GM19463 (cell line): ENCODE data around the gene ALG3.

Experiments
- ATAC-seq: cut with Tn5 transposase; IDR thresholded peaks from one replicate; pipeline ENCODE4 v1.9.1; 2021; ENCODE audit warnings: mild to moderate bottlenecking, moderate library complexity; ENCODE audit not compliant: unreplicated experiment

The ALG3 gene

GRCh38 chr3:184200825-184201224, 47.9 kb downstream of the ALG3 start:
- no peak for ATAC-seq

GRCh38 chr3:184198509-184198908, 50.3 kb downstream of the ALG3 start:
- no peak for ATAC-seq

- no peak for ATAC-seq
Measured at GRCh38 chr3:184196536-184196935, 52.2 kb downstream of the ALG3 start.

GRCh38 chr3:184193991-184194539, 54.7 kb downstream of the ALG3 start:
- no peak for ATAC-seq

GRCh38 chr3:184192889-184193288, 55.9 kb downstream of the ALG3 start:
- no peak for ATAC-seq
